Measurements from ENCODE around the gene PML.
"Not testable (repeated sequence)": the region's sequence is repeated elsewhere in the genome, so short reads cannot be mapped to it uniquely, and the experiment has no call there.

Gene PML

DNA sequence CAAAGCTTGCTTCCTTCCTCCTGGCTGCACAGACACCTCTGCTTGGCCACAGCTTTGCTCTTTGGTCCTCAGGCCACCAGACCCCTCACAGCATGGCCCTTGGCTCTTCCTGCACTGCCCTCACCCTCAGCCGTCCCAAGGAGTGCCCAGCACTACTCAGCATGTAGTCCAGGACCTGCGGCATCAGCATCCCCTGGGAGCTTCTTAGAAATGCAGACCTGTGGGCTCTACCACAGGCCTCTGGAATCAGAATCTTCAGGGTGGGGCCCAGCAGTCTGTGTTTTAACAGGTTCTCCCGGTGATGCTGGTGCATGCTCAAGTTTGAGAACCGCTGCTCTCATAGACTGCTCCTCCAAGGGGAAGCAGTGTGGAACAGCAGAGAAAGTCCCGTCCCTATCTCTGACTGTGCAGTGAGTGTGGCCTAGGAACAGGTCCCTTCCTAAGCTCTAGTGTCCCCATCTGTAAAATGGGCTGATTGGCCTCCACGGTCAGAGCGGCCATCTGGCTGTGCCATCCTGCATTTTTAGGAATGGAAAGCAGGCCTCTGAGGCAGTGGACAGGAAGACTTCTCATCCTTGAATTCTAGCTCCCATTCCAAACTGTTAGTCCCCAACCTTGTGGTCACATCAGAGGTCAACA is 51.2 kb downstream of the PML start:
- H3K27ac ChIP-seq, result peak overlapping the region in 3 of 21 experiments; percentile 5 to 30 (median 29)
- H3K4me3 ChIP-seq, result no peak overlapping the region

DNA sequence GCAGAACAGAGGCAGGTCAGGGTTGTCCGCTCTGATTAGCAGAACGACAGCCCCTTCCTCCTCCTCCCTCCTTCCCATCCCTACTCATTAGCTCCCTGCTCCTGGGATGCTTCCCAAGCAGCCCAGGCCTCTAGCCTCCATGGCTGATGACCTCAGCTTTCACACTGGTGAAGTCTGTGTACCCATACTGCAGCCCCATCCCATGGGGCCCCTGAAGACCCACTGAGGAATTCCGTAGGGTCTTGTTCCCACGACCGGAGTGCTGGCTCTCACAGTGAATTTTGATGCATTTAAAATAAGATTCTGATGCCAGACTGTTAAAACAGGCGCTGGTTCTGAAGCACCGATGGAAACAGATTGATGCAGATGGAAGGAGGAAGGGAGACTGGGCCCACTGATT is 51.8 kb downstream of the PML start:
- Histone ChIP-seq H3K27ac (peak overlapping the region in 5 of 21 experiments; percentile 5 to 45 (median 29)), H3K4me3 (no peak overlapping the region)

DNA sequence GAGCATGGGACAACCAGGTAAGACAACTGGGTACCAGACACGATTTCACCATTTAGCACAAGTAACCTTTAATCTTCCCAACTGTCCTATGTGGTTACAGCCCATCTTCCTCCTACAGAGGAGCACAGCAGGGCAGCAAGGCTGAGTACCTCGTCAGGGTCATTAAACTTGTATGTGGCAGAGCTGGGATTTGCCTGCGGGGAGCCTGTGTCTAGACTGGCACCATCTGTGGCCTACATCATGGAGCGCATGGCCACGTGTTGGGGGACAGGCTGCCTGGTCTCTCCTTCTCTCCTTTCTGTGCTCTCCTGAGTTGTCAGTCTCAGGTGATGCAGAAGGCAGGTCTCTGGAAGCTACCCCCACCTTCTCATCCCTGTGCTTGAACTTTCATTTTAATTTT is 55.6 kb downstream of the PML start:
- Histone ChIP-seq H3K4me3 (no peak overlapping the region), H3K27ac (peak overlapping the region in 20 of 21 experiments; percentile 50 to 93 (median 78))

DNA sequence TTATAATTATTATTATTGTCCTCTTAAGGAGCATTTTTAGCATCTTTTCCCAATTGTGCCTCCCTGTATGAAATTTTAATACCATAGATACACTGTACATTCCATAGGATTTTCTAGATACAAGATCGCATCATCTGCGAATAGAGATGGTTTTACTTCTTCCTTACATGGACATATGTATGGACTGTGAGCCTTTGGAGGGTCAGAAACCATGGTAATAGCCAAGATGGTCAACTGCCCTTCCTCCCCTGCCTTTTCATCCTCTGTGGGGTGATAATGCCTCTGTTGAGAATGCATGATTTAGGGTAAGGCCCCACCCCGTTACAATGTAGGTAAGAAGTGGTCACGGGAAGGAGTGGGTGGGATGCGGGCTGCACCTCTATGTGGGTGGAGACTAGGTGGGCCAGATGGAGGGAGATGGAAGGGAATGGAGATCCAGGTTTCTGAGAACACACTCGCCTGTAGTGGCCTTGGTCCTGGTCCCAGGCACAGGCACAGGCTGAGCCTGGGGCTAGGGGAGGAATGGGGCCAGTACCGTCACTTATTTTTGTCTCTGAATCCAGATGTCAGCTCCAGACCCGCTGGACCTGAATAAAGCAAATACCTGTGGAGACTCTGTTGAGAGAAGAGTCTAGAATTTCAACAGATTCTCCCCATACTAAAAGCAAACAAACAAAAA is 56.2 kb downstream of the PML start:
- Histone ChIP-seq H3K27ac (peak overlapping the region in 20 of 21 experiments; percentile 50 to 93 (median 78)), H3K4me3 (no peak overlapping the region)

DNA sequence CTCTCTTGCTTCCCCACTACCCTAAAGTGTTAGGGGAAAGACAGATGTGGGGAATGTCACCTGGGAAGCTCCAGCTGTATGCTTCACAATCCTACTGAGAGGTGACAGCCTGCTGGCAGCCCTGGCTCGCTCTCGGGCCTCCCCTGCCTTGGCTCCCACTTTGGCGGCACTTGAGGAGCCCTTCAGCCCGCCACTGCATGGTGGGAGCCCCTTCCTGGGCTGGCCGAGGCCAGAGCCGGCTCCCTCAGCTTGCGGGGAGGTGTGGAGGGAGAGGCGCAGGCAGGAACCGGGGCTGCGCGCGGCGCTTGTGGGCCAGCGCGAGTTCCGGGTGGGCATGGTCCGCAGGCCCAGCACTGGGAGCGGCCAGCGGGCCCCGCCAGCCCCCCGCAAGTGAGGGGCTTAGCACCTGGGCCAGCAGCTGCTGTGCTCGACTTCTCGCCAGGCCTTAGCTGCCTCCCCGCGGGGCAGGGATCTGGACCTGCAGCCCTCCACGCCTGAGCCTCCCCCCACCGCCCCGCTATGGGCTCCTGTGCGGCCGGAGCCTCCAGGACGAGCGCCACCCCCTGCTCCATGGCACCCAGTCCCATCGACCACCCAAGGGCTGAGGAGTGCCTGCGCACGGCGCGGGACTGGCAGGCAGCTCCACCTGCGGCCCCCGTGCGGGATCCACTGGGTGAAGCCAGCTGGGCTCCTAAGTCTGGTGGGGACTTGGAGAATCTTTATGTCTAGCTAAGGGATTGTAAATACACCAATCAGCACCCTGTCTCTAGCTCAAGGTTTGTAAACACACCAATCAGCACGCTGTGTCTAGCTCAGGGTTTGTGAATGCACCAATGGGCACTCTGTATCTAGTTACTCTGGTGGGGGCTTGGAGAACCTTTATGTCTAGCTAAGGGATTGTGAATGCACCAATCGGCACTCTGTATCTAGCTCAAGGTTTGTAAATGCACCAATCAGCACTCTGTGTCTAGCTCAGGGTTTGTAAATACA is 58.0 kb downstream of the PML start:
- not testable (repeated sequence) for H3K4me3 ChIP-seq
- peak overlapping the region in 20 of 21 experiments; percentile 34 to 93 (median 74) for H3K27ac ChIP-seq

DNA sequence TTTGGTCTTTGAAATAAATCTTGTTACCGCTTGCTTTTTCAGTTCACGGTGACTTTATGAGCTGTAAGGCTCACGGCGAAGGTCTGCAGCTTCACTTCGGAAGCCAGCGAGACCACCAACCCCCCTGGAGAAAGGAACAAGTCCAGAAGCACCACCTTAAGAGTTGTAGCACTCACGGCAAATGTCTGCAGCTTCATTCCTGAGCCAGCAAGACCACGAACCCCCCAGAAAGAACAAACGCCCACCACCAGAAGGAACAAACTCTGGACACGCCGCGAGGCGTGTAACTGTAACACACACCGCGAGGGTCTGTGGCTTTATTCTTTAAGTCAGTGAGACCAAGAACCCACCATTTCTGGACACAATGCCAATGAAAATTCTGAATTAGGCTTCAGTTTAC is 59.0 kb downstream of the PML start:
- Histone ChIP-seq H3K27ac (peak overlapping the region in 10 of 21 experiments; percentile 16 to 73 (median 52)), H3K4me3 (no peak overlapping the region)

DNA sequence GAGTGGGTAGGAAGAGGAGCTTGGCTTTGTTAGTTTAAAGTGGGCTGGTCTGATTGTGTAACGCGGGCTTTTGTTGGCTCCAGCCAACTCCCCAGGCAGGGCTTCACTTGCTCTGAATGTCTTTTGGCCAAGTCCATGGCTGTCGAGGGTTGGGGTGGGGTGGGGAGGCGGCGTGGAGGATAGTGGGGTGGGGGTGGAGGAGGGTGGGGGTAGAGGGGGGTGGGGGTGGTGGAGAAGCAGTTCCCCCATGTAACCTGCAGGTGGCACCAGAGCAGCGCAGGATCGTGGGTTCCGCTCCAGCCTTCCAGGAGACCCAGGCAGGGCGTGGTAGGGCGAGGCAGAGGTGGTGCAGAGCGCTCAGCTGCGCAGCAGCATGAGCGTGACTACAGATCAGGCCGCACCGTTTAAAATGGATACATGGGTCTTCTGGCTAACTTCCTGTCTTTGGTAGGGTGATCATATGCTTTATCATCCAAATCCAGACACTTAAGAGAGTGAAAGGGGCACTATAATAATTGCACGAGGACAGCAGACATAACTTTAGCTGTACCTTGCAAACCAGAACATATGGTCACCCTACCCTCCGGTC is 59.5 kb downstream of the PML start:
- no peak overlapping the region for H3K4me3 ChIP-seq
- H3K27ac ChIP-seq, result peak overlapping the region in 7 of 21 experiments; percentile 39 to 73 (median 55)

DNA sequence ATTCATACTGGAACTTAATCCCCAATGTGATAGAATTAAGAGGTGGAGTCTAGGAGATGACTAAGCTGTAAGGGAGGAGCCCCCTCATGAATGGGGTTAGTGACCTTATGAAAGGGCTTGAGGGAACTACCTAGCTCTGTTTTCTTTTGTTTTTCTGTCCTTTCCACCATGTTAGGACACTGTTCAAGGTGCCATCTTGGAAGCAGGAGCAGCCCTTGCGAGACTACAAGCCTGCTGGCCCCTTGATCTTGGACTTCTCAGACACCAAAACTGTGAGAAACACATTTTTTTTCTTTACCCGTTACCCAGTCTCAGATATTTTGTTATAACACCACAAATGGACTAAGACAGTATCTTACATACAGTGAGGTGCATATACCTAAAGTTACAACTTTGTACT is 61.3 kb downstream of the PML start:
- no peak overlapping the region for H3K27ac ChIP-seq
- H3K4me3 ChIP-seq, result no peak overlapping the region

DNA sequence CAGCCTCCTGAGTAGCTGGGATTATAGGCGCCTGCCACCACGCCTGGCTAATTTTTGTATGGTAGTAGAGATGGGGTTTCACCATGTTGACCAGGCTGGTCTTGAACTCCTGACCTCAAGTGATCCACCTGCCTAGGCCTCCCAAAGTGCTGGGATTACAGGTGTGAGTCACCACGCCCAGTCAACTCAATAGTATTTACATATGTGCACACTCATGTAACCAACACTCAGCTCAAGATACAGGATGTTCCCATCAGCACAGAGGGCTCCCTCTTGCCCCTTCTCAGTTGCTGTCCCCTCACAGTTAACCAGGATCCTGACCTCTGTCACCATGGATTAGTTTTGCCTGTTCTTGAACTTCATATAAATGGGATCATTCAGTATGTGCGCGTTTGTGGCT is 61.8 kb downstream of the PML start:
- H3K4me3 ChIP-seq, H3K27ac ChIP-seq: not testable (repeated sequence)

DNA sequence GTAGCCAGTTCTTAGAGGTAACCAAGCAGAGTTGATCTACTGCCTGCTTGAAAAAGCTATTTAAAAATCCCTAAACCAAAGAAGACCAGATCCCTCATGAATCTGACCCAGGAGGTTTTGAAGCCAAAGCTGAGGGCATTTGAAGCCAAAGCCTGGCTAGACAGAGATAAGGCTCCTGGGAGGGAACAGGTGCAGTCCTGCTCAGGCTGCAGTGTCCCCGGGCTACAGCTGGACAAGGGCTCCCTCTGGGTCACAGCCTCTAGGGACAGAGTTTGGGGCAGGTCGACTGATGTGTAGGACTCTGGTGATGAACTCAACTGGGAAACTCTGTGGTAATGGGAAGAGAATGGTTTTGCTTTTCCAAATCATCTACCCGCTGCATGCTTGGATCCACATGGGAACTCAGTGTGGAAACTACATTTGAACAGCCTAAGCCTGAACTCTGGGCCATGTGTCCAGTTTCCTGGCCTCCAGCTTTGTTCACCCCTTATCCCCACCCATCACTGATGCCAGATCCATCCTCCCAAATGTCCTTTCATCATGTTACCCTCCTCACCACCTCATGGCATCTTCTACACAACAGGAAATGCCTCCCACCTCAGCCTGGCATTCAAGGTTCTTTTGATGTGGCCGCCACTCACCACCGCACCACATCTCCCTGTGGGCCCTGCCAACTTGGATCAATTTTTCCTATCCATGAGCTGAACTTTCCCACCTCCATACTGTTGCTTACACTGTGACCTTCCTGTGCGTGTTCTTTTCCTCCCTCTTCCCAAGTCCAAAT is 64.7 kb downstream of the PML start:
- H3K27ac ChIP-seq, result not testable (repeated sequence)

DNA sequence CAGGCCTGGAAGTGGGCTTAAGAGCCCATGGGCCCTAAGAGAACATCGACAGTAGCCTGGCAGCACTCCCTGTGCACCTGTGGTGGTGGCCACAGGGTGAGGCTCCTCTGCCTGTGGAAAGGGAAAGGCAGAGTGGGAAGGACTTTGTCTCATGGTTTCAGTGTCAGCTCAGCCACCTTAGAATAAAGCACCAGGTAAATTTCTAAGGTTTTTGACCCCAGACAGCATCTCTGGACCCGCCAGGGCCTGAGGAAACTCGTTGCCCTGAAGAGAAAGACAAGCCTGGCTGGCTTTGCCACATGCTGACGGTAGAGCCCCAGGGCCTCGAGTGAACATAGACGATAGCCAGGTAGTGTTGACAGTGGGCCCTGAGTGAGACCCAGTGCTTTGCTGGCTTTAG is 65.7 kb downstream of the PML start:
- no peak overlapping the region for H3K4me3 ChIP-seq

More for the DNA sequence above, 64.7 kb downstream of the PML start:
- H3K4me3 ChIP-seq, result not testable (repeated sequence)

DNA sequence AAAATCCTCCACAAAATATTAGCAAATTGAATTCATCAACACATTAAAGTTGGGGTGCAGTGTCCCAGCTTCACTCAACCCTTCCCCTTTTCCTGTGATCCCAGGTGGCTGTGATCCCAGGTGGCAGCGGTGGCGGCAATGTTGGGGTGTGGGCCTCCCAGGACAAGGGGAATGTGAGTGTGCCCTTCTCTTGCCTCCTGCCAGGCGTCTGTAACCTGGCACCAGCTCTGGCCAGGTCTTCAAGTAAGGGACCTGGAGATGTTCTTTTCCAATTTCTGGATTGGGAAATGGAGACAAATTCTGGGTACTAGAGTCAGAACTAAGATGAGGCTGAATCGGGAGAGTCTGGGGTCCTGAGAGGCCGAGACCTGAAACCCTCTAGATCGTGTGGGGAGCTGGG is 67.7 kb downstream of the PML start:
- Histone ChIP-seq H3K27ac (no peak overlapping the region), H3K4me3 (no peak overlapping the region)

More for the DNA sequence above, 65.7 kb downstream of the PML start:
- no peak overlapping the region for H3K27ac ChIP-seq

DNA sequence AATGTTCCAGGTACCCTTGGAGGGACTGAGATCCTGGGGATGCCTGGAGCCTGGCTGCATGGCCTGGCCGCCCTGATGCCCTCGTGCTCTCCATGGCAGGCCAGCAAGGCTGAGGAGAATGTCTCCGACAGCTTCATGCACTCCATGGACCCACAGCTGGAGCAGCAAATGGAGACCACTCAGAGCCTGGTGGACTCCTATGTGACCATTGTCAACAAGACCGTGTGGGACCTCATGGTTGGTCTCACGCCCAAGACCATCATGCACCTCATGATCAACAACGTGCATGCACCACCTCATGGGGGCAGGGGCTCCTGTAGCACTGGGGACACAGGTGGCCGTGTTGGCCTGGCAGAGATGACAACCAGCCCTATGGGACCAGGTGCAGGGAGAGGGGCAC is 68.2 kb downstream of the PML start:
- H3K4me3 ChIP-seq, result no peak overlapping the region
- H3K27ac ChIP-seq, result no peak overlapping the region

DNA sequence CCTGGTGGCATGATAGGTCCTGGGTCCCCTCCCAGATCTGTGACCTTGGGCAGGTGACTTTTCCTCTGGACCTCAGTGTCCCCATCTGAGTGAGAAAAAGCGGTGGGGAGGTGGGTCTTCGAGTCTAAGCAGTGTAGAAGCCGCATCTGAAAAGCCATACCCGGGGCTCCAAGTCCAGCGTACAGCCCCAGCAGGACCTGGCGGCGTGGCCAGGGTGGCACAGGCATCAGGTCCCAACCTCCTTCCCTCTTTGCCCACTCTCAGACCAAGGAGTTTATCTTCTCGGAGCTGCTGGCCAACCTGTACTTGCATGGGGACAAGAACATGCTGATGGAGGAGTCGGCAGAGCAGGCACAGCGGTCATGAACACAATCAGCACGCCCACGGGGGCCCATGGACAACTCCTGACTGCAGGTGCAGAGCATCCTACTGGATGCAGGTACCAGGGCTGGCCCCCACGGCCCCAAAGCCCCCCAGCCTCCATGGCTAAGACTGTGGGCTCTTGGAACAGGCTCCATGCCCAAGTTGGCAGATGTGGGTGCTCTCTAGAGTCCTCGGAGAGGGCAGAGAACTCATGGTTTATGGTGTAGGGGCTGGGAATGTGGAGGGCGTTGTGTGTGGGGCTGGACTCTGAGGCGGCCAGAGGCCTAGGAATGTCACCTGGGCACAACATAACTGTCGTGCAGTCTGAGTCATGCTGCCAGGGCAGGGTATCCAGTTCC is 69.1 kb downstream of the PML start:
- H3K27ac ChIP-seq, result not testable (repeated sequence)

DNA sequence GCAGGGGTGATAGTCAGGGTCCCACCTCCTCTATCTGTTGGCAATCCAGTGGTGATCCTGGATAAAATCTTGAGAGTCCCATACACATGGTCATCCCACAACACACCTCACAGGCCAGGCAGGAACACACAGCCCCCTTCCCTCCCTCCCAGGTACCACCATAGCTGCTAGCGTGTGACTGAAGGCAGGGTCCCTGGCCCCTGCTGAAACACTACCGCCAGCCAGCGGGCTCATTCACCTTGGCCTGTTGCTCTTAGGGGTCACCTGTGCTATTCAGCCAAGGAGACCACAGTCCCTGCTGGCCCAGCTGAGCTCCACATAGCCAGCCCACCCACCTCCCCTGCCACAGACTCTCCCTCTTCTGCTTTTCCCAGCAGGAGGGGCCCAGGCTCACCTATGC is 69.7 kb downstream of the PML start:
- not testable (repeated sequence) for H3K27ac ChIP-seq, H3K4me3 ChIP-seq

More for the DNA sequence above, 69.1 kb downstream of the PML start:
- H3K4me3 ChIP-seq, result not testable (repeated sequence)

DNA sequence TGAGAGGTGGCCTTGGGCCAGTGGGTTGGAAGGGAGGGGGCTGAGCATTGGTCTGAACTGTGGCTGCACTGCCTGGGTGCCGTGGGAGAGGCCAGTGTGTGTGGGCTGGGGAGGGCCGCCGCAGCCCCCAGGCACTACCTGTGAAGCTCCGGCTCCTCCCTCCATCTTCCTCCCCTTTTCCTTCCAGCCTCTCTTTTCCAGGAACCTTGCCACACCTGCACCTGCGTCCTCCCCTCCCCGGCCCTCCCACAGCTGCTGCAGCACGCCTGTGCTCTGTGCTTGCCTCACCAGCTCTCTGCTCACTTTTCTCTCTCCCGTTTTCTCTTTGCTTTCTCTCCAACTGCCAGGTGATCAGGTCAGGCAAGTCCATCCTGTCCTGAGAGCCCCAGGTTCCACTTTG is 70.3 kb downstream of the PML start:
- H3K27ac ChIP-seq, H3K4me3 ChIP-seq: not testable (repeated sequence)

DNA sequence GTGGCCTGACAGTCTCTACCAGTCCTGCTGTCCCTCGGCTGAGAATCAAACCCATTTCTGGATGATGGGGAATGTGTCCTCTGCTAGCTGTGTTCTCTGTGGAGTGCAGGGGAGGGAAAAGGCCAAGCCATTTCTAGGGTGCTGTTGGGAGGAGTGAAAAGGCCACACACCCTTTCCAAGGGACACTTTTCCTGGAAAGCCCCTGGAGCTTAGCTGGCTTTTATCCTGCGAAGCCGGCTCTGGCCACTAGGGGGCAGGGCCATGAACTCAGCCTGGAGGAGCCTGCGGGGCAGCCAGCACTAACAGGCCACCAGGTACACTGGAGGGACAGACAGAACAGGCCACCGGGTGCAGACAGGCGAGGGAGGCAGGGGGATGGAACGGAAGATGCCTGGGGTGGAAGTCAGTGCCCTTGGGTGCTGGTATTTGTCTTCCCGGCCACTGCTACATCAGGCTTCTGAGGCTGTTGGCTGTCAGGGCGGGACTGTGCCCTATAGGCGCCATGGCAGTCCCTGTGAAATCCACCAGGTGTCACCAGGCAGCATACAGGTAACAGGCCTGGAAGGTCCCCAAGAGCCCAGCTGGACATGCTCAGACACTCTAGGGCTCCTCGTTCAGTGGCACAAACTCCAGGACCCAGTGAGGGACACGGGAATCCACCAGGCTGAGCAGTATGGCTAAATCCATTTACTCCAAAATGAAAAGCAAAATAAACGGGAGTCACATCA is 71.3 kb downstream of the PML start:
- not testable (repeated sequence) for H3K27ac ChIP-seq, H3K4me3 ChIP-seq

DNA sequence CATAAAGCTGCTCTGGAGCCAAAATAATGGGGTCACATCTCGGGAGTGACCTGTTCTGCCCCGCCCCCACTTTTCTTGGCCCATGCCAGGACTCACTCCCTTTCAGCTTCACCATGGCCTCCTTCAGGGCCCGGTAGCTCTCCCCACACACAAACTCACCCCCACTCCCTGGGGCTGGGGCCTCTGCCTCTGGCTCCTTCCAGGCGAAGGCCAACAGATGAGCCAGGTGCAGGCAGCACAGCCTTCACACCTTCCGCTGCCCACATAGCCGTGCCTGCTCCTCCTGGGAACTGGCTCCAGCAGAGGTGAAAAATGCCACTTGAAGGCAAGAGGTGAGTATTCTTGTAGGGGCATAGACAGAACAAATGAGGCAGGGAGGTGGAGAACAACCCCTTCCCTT is 77.1 kb downstream of the PML start:
- H3K4me3 ChIP-seq, H3K27ac ChIP-seq: not testable (repeated sequence)

All from skin epidermis (tissue), 12 donors.